Stimulated activated CD8-positive, alpha-beta memory T cell treated with anti-CD3 and anti-CD28 coated beads, Interleukin-12 subunit alpha, Interleukin-12 subunit beta, amount 100 ng/mL, for 24 hours (primary cell): ENCODE data around the gene DLX1.

Experiments used
- DNase-seq: peaks from one replicate; pipeline ENCODE4 v3.0.0-alpha.2; 2020; ENCODE audit errors: extremely low read depth

Gene DLX1

GRCh38 chr2:172087207-172087779, 2.0 kb downstream of the DLX1 start:
- no peak for DNase-seq

GRCh38 chr2:172087780-172088244, 2.5 kb downstream of the DLX1 start:
- no peak for DNase-seq

GRCh38 chr2:172088245-172089004, 3.1 kb downstream of the DLX1 start:
- no peak for DNase-seq

GRCh38 chr2:172089005-172089504, 3.7 kb downstream of the DLX1 start:
- DNase-seq, result no peak

- no peak for DNase-seq
Observed at GRCh38 chr2:172089633-172090032, 4.3 kb downstream of the DLX1 start.

GRCh38 chr2:172090044-172090961, 5.0 kb downstream of the DLX1 start:
- DNase-seq, result no peak

- DNase-seq, result no peak
Observed at GRCh38 chr2:172091000-172091641, 5.8 kb downstream of the DLX1 start.

- DNase-seq, result no peak
Observed at GRCh38 chr2:172091761-172092566, 6.7 kb downstream of the DLX1 start.

GRCh38 chr2:172092716-172093415, 7.6 kb downstream of the DLX1 start:
- no peak for DNase-seq

- no peak for DNase-seq
Observed at GRCh38 chr2:172093416-172094293, 8.3 kb downstream of the DLX1 start.

- no peak for DNase-seq
Observed at GRCh38 chr2:172094294-172095145, 9.2 kb downstream of the DLX1 start.

GRCh38 chr2:172095146-172095904, 10.0 kb downstream of the DLX1 start:
- DNase-seq, result no peak

GRCh38 chr2:172095905-172096625, 10.8 kb downstream of the DLX1 start:
- DNase-seq, result no peak

- no peak for DNase-seq
Observed at GRCh38 chr2:172096626-172097547, 11.6 kb downstream of the DLX1 start.

GRCh38 chr2:172097557-172098131, 12.3 kb downstream of the DLX1 start:
- no peak for DNase-seq
